Ramos (cell line): ENCODE data around the gene ALPG.
"Not testable (repeated sequence)": the region's sequence is repeated elsewhere in the genome, so short reads cannot be mapped to it uniquely, and the experiment has no call there.

Experiments
- in situ Hi-C: fragments of 300-500 bp; cut with MboI; formaldehyde crosslinking; loops from one replicate; pipeline ENCODE4 v1.14.3; 2022; ENCODE audit warnings: low sequenced_read_pairs; ENCODE audit not compliant: unreplicated experiment

ALPG gene

DNA sequence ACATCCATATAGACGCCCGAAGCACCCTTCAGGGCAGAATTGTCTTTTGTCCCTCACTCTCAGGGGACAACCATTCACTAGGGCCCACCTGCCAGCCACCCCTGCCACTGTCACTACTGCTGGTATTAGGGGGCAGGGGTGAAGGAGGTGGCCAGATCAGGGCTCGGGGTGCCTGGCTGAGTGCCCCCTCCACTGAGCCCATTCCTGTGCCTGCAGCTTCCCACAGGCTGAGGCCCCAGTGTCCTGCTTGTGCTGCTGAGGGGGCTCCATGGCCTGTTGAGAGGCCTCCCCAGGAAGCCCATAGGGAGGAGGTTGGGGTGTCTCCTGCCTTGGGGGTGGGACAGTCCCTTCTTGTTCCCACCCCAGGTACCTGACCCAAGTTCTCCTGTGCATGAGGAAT lies 45.0 kb downstream of the ALPG start:
- in situ Hi-C loops = not testable (repeated sequence)

DNA sequence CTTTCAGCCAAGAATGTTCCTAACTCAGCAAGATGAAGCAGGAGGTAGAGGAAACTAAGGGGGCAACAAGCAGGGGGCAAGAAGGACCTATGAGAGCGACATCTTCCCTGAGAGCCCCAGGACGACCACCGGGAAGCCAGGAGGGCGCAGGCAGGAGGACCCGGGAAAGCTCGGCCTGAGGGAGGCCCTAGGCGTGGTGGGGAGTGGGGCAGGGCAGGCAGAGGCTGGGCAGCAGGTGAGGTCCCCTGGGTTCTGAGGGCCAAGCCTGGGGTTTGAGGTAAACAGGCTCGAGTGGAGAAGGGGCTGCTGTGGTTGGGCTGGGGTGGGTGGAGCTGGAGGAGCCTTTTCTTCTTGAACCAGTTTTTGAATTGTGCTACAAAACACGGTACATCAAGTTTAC lies 48.0 kb downstream of the ALPG start:
- in situ Hi-C loops = no loop called here

DNA sequence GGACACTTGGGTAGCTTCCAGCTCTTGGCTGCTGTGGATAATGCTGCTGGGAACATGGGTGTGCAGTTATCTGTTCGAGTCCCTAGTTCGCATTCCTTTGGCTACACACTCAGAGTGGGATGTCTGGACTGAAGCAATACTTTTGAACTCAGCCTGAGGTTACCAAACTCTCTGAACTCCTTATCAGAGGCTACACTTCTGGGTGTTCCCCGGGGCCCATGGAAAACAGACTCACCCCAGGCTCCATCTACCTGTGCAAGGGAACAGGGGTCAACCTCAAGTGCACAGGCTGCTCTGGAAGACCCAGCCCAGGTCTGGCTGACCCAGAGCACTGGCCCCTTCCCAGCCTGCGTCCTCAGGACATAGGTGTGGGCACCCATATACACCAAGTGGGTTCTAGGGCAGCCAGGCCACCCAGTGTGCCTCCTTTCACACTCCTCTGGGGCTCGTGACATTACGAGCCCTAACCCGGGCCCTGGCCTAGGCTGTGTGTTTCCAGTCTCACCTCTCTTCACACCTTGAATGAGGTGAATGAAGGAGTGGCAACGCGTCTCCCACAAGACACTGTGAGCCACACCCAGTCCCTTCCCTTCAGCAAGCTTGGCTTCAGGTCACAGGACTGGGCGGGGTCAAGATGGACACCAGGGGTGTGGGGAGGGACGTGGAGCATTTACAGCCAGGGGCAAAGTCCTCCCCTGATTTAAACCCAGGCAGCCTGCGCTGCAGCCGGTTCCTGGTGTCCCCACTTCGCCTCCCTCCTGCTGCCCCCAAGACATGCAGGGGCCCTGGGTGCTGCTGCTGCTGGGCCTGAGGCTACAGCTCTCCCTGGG lies 49.0 kb downstream of the ALPG start, which contains the start of gene ALPI:
Gene ALPI (plus strand): TSS at position 728 of the 830 bp plus-strand sequence. CDS start 47 bp downstream, at position 775.
- in situ Hi-C loops = no loop called here

DNA sequence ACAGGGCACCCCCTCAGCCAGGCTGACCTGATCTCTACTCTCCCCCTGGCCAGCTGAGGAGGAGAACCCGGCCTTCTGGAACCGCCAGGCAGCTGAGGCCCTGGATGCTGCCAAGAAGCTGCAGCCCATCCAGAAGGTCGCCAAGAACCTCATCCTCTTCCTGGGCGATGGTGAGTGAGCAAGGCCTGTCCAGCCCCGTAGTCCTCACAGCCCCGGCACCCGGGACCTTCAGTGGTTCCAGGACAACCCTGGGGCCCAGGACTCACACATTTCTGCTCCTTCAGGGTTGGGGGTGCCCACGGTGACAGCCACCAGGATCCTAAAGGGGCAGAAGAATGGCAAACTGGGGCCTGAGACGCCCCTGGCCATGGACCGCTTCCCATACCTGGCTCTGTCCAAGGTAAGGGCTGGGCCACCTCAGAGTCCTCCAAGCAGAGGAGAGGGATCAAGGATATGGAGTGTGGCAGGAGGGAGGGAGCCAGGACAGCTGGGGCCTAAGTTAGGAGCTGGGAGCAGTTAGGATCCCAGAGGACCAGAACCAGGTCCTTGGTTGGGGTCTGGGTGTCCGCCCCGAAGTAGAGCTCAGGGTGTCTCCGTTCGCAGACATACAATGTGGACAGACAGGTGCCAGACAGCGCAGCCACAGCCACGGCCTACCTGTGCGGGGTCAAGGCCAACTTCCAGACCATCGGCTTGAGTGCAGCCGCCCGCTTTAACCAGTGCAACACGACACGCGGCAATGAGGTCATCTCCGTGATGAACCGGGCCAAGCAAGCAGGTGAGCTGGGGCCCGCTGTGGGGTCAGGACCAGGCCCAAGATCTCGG lies 49.9 kb downstream of the ALPG start:
- in situ Hi-C loops = no loop called here

DNA sequence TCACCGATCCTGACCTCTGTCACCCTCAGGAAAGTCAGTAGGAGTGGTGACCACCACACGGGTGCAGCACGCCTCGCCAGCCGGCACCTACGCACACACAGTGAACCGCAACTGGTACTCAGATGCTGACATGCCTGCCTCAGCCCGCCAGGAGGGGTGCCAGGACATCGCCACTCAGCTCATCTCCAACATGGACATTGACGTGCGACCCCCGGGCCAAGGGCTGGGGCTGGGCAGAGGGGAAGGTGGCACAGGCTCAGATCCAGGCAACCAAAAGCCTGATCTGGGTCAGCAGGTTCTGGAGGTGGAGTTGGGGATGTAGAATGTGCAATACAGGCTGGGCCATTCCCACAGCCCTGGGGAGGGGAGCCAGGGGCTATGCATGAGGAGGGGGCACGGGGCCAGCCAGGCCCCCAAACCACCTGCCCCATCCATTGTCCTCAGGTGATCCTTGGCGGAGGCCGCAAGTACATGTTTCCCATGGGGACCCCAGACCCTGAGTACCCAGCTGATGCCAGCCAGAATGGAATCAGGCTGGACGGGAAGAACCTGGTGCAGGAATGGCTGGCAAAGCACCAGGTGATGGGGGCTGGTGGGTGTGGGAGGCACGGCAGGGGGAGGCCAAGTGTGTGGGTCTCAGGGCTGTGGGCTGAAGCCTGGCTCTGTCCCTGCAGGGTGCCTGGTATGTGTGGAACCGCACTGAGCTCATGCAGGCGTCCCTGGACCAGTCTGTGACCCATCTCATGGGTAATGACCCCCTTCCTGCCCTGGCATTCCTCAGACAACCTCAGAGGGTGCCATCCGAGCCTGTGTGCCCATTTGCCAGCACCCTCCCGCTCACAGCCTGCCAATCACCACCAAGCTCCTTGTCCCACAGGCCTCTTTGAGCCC lies 50.7 kb downstream of the ALPG start:
- in situ Hi-C loops = no loop called here

GRCh38 chr2:232458051-232458660 lies 51.5 kb downstream of the ALPG start:
- in situ Hi-C loops = no loop called here

- in situ Hi-C loops = no loop called here
Measured at GRCh38 chr2:232458661-232459418, 52.2 kb downstream of the ALPG start.

GRCh38 chr2:232459419-232460035 lies 52.9 kb downstream of the ALPG start:
- in situ Hi-C loops = no loop called here

GRCh38 chr2:232460171-232460570 lies 53.5 kb downstream of the ALPG start:
- in situ Hi-C loops = no loop called here
